GM12892 (cell line): Measurements from ENCODE around the gene NDRG4.

Experiments used
- DNase-seq: peaks from one replicate; pipeline ENCODE4 v3.0.0; 2011; ENCODE audit not compliant: insufficient read length
- FAIRE-seq: peaks from 2 replicates; lab custom pipeline; 2011; peaks lifted over from hg19 to GRCh38; lab: Jason Lieb, UNC
- POLR2A ChIP-seq: IDR thresholded peaks from 2 replicates; pipeline ENCODE4 v1.6.1; 2011; ENCODE audit warnings: low read depth, low read length, control low read depth
- POLR2AphosphoS5 ChIP-seq: IDR thresholded peaks from 2 replicates; pipeline ENCODE4 v1.6.1; 2011; ENCODE audit warnings: low read depth, low read length, control low read depth
- TAF1 ChIP-seq: IDR thresholded peaks from 2 replicates; pipeline ENCODE4 v1.6.1; 2011; ENCODE audit warnings: low read depth, mild to moderate bottlenecking, control low read depth, low read length, borderline replicate concordance

The NDRG4 gene

DNA sequence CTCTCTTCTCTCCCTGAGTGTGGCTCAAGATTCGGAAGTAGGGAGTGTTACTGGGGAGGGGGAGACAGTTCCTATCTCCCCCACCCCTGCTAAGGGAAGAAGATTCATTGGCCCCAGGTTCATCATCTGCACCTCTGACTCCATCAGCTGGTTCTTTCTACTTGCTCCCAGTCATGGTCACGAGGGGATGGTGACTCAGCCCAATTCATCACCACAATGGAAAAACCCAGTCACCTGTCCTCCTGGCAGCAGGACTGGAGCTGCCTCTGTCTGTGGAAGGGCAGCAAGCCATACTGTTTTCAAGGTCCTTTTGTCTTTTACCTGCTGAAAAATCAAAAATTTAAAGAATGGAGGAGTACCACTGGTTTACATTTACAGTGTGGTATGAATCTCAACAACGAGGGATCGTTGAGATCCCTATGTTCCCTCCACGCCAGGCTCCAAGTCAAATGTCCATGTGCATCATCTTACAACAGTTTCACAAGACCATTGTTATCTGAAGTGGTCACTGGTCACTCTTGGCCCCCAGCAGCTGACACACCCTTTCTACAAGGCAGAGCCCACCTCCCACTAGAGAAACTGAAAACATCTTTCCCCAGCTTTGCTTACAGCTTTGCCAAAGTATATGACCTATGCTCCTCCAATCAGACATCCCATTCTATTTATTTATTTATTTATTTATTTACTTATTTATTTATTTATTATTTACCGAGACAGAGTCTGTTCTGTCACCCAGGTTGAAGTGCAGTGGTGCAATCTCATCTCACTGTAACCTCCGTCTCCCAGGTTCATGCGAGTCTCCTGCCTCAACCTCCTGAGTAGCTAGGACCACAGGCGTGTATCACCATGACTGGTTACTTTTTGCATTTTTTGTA, 40.4 kb upstream of the NDRG4 start:
- TF ChIP-seq POLR2A (no peak), POLR2AphosphoS5 (no peak), TAF1 (no peak)
- no peak for DNase-seq

DNA sequence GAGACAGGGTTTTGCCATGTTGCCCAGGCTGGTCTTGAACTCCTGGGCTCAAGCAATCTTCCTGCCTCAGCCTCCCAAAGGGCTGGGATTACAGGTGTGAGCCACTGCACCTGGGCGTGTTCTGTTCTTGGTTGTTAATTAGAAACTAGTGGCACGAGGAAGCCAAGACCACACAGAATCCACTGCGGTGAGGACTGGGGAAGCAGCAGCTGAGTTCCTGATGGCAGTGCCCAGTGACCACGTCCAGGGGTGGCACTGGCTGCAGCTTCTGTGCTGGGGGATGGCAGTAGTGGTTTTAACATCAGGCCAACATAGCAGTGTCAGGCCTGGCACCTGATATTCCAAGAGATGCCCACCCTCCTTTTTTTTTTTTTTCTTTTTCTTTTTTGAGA, 39.7 kb upstream of the NDRG4 start:
- TF ChIP-seq POLR2A (no peak), TAF1 (no peak), POLR2AphosphoS5 (no peak)
- no peak for FAIRE-seq

More for the DNA sequence above, 40.4 kb upstream of the NDRG4 start:
- peak; percentile 54 for FAIRE-seq

DNA sequence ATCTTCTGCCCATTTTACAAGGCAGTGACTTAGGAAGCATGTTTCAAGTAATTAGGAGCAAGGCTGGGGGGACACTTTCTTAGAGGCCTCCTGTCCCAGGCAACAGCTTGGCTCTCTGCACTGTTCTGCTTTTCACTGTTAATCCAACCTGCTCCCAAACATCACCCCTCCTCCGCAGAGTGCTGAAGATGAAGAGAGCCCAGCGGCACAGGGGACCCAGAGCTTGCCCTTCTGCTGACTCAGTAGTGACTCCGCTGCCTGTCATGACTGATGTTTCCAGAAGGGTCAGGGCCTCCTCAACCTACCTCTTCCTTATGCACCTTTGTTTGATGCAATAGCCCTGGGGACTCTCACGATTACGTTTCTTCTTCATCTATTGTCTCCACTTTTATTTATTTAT, 38.9 kb upstream of the NDRG4 start:
- TF ChIP-seq TAF1: no peak
- TF ChIP-seq POLR2AphosphoS5: no peak
- TF ChIP-seq POLR2A: no peak
- DNase-seq (no peak), FAIRE-seq (no peak)

More for the DNA sequence above, 39.7 kb upstream of the NDRG4 start:
- no peak for DNase-seq

DNA sequence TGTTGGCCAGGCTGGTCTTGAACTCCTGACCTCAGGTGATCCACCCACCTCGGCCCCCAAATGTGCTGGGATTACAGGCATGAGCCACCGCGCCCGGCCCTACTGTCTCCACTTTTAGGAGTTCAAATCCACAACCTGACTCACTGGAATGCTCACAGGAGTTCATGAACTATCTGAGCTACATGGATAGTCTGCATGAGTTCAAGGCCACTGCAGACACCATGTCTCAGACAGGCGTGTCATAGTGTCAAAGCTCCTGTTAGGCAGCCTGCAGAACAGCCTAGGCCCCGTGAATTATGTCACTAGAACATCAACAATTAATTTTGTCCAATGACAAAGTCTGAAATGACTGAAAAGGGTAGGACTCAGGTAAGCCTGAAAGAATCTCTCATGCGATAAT, 38.3 kb upstream of the NDRG4 start:
- no peak for FAIRE-seq
- TF ChIP-seq TAF1 (no peak), POLR2A (no peak), POLR2AphosphoS5 (no peak)
- DNase-seq: no peak

DNA sequence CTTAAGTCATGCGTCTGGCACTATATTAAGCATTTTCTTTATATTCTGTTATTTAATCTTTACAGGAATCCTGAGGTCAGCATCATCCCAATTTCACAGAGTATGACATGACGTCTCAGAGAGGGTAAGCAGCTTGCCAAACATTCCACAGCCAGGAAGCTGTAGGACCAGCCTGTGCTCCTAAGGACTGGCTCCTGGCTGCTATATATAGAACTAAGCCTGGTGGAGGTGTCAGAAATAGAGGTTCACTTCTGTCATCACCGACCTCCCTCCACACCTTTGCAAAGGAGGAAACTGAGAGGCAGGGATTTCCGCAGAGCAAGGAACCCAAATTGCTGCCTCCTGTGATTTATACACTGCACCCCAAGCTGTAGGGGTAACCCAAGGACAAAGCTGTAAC, 37.9 kb upstream of the NDRG4 start:
- no peak for TF ChIP-seq POLR2A
- FAIRE-seq: no peak
- no peak for DNase-seq

DNA sequence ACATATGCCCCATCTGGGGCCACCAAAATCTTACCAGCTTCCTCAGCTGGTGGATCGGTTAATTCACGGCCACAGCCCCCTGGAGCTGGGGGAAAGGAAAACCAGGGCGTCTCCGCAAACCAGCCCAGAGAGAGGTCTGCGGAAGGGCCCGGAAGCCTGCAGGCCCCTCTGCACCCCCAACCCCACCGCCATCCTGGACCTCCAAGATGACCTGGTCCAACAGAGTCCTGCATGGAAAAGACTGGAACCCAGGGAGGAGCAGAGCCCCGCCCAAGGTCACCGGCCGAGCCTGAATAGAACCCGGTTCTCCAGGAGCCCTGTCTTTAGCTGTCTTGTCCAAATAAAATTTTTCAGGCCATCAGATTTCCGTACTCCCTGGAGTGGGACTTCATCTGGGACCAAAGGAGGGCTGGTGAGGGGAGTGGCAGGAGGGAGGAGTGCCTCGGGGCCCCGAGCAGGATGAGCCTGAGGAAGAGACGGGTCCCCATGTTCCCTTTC, 37.4 kb upstream of the NDRG4 start:
- FAIRE-seq: no peak
- DNase-seq: no peak
- no peak for TF ChIP-seq POLR2AphosphoS5
- TF ChIP-seq TAF1: no peak
- no peak for TF ChIP-seq POLR2A

DNA sequence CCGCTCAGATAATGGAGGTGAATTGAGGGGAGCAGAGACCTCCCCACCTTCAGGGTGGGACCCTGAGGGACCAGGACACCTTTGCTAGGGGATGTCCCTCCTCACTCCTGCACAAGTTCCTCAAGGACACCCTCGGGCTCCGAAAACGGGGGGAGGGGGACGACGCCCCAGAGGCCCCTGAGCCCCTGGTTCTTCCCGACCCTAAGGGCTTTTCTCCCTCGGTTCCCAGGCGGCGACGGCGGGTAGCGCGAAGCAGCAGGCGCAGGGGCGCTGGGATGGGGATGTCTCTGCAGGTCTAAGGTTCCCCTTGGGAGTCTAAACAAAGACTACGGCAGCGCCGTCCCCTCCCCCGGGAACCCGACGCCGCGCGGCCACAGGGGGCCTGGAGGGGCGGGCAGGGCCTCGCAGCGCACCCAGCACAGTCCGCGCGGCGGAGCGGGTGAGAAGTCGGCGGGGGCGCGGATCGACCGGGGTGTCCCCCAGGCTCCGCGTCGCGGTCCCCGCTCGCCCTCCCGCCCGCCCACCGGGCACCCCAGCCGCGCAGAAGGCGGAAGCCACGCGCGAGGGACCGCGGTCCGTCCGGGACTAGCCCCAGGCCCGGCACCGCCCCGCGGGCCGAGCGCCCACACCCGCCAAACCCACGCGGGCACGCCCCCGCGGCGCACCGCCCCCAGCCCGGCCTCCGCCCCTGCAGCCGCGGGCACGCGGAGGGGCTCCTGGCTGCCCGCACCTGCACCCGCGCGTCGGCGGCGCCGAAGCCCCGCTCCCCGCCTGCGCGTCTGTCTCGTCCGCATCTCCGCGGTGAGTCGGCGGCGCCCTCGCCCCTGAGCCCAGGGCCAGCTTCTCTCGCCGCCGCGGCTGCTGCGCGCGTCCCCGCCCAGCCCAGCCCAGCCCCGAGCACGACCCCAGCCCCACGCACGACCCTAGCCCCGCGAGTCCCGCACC, 36.7 kb upstream of the NDRG4 start:
- FAIRE-seq (no peak), DNase-seq (peak; percentile 46)
- no peak for TF ChIP-seq POLR2A
- no peak for TF ChIP-seq POLR2AphosphoS5
- TF ChIP-seq TAF1: no peak

DNA sequence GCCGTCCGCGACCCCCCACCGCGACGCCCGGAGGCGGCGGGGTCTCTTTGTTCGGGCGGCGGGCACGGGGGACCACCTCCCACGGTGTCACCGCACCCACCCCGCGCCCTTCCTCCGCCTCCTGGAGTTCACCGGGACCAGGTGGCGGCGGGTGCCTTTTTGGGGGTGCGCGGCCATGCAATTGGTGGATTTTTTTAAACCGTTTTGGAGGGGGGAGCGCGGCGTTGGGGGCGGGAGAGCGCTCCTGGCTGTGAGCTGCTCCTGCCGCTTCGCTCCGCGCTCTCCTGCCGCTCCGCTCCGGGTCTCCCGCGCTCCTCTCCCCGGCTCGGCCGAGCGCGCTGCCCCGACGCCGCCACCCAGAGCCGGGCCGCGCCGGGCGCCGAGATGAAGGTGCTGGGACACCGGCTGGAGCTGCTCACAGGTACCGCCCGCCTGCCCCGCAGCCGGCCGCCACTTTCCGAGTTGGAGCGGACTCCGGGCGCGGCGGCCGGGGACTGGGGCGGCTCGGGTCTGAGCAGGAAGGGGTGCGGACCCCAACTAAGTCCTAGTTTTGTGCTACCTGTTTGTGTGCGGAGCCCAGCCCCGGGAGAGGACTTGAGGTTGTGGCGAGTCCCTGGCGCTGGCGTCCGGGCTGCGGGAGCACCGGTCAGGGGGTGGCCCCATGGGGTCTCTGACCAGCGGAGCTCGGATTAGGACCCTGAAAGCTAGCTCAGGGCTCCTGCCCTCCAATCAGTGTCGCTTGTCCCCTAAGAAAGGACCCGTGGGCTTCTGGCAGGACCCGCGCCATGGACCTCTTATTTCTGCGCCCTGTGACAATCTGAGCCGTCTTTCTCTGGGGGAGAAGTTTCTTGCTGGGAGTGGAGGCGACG, 35.7 kb upstream of the NDRG4 start:
- DNase-seq (no peak), FAIRE-seq (no peak)
- TF ChIP-seq TAF1: no peak
- TF ChIP-seq POLR2AphosphoS5: no peak
- no peak for TF ChIP-seq POLR2A

DNA sequence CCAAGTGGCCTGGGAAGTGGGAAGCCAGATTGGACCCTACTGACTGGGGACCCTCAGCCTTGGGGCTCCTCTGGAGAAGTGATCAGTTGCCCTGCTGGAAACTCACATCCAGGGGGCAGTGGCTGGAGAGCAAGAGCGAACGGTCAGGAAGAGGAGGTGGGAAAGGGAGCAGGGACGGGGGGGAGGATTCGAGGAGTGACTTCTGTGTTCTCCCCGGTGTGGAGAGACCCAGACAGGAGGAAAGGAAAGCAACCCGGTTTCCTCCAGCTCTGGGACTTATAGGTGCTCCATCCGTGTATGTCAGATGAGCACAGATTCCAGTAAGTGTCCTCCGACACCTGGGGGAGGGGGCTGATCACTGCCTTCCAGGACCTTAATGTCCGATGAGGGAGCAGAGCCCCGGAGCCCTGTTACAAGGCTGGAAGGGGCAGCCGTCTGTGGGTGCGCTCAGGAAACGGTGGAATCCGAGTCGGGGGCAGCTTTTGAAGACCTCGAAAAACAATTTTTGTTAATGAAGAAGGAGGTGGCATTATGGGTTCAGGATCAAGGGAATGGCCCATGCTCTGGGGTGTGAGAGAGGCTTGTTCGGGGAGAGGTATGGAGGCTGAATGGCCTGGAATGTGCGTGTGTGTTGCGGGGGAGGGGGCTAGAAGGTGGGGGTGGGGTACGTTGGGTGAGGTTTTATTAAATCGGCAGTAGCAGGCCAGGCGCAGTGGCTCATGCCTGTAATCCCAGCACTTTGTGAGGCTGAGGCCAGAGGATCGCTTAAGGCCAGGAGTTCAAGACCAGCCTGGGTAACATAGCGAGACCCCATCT, 34.8 kb upstream of the NDRG4 start:
- FAIRE-seq: no peak
- no peak for DNase-seq
- TF ChIP-seq POLR2AphosphoS5 (no peak), POLR2A (no peak), TAF1 (no peak)

DNA sequence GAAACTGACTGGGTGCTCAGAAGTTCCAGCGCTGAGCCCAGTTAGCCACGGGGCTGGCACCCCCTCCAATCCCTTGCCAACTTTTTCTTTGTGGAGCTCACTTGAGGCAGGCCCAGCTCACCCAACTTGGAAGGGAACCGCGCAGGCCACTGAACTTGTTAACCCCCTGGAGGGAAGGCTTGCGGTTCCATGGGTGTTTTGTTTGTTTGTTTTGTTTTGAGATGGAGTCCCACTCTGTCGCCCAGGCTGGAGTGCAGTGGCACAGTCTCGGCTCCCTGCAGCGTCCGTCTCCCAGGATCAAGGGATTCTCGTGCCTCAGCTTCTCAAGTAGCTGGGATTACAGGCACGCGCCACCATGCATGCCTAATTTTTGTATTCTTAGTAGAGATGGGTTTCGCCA, 34.1 kb upstream of the NDRG4 start:
- TF ChIP-seq POLR2A (no peak), POLR2AphosphoS5 (no peak), TAF1 (no peak)
- FAIRE-seq (no peak), DNase-seq (no peak)

DNA sequence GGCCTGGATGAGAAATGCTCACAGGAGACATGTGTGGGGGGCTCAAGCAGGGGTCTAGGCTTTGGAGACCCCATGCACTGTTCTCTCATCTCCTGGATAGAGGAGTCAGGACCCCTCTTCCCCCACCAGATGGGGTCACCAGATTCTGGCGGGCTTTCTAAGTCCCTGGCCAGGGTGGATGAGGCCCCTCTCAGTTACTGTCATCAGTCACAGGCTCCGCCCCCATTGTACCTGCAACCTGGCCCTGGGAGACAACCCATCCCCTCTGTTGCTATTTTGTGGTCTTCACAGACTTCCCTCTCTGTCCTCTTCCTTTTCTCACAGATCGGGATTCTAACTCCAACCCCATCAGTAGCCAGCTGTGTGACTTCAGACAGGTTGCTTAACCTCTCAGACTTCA, 33.5 kb upstream of the NDRG4 start:
- no peak for DNase-seq
- no peak for FAIRE-seq
- no peak for TF ChIP-seq POLR2A
- no peak for TF ChIP-seq TAF1
- no peak for TF ChIP-seq POLR2AphosphoS5
